Activated CD4-positive, alpha-beta T cell treated with anti-CD3 and anti-CD28 coated beads, Interleukin-2, amount 50 U/mL, for 1 hour (primary cell): ENCODE data around the gene RARA.
A peak's percentile ranks its signal among the peaks of the same experiment; 100 is the strongest.
"Not testable (repeated sequence)": the region's sequence is repeated elsewhere in the genome, so short reads cannot be mapped to it uniquely, and the experiment has no call there.

ENCODE experiments used
- DNase-seq: peaks from one replicate; pipeline ENCODE4 v3.0.0-alpha.2; 2020

RARA gene

GRCh38 chr17:40361063-40361924 is 52.3 kb downstream of the RARA start:
- DNase-seq: no peak

- no peak for DNase-seq
Observed at GRCh38 chr17:40361925-40362695, 53.1 kb downstream of the RARA start.

GRCh38 chr17:40362696-40363110 is 53.7 kb downstream of the RARA start:
- DNase-seq: peak; percentile 80

GRCh38 chr17:40363111-40363827 is 54.3 kb downstream of the RARA start:
- peak; percentile 35 for DNase-seq

GRCh38 chr17:40364121-40364861 is 55.3 kb downstream of the RARA start, which contains the start of gene GJD3:
GJD3 (minus strand) TSS chr17:40364737; CDS start chr17:40363815, 922 bp downstream.
- no peak for DNase-seq

GRCh38 chr17:40364906-40365305 is 55.9 kb downstream of the RARA start:
- DNase-seq: no peak

- DNase-seq: no peak
Observed at GRCh38 chr17:40366076-40366860, 57.3 kb downstream of the RARA start.

GRCh38 chr17:40366861-40367518 is 58.0 kb downstream of the RARA start:
- DNase-seq: no peak

GRCh38 chr17:40367728-40368127 is 58.7 kb downstream of the RARA start:
- not testable (repeated sequence) for DNase-seq

GRCh38 chr17:40369923-40370322 is 60.9 kb downstream of the RARA start:
- DNase-seq: no peak

GRCh38 chr17:40371261-40371929 is 62.4 kb downstream of the RARA start:
- no peak for DNase-seq

GRCh38 chr17:40372031-40372430 is 63.1 kb downstream of the RARA start:
- no peak for DNase-seq

- not testable (repeated sequence) for DNase-seq
Observed at GRCh38 chr17:40372644-40373043, 63.7 kb downstream of the RARA start.

- DNase-seq: no peak
Observed at GRCh38 chr17:40373324-40373723, 64.3 kb downstream of the RARA start.

GRCh38 chr17:40373999-40374398 is 65.0 kb downstream of the RARA start:
- no peak for DNase-seq

GRCh38 chr17:40374821-40375498 is 66.0 kb downstream of the RARA start:
- no peak for DNase-seq

GRCh38 chr17:40375786-40376185 is 66.8 kb downstream of the RARA start:
- DNase-seq: not testable (repeated sequence)

- DNase-seq: not testable (repeated sequence)
Observed at GRCh38 chr17:40376541-40376940, 67.6 kb downstream of the RARA start.

- DNase-seq: no peak
Observed at GRCh38 chr17:40377832-40378231, 68.9 kb downstream of the RARA start.

GRCh38 chr17:40378966-40379365 is 70.0 kb downstream of the RARA start:
- no peak for DNase-seq
